GM19395 (cell line): ENCODE results near the gene ZFX.
A peak's percentile ranks its signal among the peaks of the same experiment; 100 is the strongest.

ENCODE experiments used
- ATAC-seq: cut with Tn5 transposase; IDR thresholded peaks from one replicate; pipeline ENCODE4 v1.9.1; 2021; ENCODE audit warnings: mild to moderate bottlenecking, moderate library complexity; ENCODE audit not compliant: unreplicated experiment

The ZFX gene

DNA sequence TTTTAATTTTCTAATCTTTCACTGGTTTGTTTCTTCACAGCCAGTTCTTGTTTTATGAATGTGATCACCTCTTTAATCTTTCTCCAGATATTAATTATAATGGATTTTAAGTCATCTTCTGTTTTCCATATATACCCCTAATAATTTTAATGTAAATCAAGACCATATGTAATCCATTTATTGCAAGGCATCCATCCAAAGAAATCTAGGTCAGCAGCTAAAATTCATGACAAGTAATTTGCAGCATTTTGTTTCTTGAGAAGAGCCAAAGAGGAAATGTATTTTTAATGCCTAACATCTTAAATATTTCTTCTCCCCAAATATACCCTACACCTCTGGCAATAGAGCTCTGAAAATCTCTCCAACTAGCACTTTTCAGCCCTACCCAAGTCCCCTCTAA, 83.3 kb downstream of the ZFX start:
- no peak for ATAC-seq

DNA sequence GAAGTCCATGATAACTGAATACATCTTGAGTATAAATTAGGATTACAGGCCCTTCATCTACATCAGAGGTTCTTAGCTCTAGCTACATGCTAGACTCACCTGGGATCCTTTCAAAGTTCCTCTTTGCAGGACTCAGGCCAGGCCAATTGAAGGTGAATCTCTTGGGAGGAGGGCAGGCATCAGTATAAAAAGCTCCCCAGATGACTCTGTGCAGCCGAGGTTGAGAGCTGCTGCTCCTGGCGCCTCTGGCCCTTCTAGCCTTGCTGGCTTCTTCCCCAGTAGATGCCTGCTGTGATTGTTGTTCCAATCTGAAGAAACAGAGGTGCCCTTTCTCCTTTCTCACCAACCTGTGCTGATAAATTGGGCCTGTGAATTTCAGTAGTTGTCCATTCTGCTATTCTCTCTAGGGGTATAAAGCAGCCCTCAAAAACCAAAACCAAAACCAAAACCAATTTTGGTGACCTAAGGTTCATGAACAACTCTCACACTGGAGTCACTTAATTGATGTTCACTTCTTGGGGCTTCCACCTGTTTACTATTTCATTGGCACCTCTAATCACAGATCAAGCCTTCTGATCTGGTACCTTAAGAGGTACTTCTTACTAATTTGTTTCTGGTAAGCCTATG, 85.7 kb downstream of the ZFX start:
- ATAC-seq, result peak; percentile 77

DNA sequence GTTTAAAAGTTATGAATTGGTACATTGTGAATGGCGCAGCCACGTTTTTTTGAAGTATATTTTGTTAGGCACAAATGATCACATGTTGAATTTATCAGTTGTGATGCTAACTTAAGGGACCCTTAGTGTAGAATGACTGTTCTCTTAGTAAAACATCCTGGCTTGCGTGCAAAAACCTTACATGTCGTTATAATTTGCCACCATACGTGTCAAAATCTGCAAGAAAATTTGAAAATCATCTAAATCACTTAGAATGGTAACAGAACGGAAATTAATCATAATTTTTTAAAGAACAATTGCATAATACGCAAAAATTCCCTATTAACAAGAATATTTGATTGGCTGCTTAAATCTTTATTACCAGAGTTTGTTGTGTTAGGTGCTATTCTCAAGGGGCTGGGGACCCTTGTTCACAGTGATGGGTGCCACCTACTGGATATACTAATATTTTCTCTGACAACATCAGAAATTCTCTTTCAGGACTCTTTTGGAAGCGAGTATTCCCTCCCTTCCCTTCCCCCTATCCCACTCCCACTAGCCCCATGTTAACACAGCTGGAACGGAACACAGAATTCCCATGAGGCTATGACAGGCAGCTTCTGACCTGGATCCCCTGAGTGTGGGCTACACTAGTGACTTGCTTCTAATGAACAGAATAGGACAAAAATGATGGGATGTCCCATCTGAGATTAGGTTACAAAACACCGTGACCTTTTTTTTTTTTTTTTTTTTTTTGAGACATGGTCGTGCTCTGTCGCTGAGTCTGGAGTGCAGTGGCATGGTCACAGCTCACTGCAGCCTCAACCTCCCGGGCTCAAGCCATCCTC, 92.5 kb downstream of the ZFX start:
- ATAC-seq, result peak; percentile 31

DNA sequence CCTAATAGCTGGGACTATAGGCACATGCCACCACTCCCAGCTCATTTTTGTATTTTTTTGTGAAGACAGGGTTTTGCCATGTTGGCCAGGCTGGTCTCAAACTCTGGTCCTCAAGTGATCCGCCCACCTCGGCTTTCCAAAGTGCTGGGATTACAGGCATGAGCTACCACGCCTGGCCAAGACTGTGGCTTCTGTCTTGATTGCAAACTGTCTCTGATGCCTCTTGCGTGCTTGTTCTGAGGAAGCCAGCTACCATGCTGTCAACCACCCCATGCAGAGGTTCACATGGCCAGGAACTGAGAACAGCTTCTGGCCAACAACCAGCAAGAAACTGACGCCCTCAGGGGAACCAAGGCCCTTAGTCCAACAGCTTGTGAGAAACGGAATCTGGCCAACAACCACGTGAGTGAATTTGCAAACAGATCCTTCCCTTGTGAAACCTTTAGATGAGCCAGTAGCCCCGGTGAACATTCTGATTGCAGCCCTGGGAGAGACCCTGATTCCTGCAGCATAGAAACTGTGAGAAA, 93.2 kb downstream of the ZFX start:
- peak; percentile 93 for ATAC-seq

DNA sequence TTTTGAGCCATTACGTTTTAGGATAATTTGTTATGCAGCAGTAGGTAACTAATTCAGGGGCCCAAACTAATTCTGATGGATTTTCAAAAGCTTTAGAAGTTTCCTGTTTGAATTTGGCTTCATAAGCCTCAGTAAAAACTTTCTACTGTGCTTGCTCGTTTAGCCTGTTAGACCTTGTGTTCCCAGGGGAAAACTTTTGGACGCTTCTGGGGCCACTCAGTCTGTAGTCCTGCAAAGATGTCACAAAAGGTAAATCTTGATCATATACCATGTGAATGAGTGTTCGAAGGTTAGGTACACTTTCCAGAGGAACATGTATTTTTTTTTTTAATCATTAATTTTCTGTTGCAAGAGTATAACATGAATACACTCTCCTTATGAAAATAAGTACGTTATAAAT, 93.7 kb downstream of the ZFX start:
- peak; percentile 42 for ATAC-seq

DNA sequence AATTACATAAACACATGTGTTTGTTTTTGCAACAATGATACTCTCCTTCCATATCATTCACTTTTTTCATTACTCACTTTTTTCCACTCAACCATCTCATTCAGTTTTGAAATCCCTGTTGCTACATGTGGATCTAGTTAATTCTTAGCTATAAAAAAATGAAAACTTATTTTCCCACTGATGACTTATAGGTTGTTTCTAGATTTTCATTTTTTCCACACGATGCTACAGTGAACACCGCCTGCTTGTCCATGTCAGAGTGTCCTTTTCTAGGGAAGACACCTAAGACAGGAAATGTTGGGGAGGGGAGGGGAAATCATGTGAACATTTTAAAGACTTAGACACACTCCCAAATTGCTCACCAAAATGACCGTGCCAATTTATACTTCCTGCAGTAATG, 94.2 kb downstream of the ZFX start:
- no peak for ATAC-seq

DNA sequence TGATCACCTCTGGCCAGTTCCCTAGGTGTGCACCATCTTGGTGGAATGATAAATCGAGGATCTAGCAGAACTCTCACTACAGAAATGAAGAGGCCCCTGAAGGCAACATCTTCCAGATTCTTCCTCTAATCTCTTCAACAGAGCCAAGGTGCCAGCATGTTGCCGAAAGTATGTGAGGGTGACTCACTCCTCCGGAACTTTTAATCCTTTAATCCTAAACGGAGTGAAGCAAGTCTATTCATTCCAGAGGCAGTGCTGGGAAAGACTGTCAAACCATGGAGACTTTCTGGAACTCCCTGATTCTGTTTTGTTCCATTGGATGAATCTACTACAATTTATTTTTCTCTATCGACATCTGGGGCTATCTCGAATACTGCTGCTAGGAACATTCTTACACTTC, 95.7 kb downstream of the ZFX start:
- ATAC-seq, result no peak

DNA sequence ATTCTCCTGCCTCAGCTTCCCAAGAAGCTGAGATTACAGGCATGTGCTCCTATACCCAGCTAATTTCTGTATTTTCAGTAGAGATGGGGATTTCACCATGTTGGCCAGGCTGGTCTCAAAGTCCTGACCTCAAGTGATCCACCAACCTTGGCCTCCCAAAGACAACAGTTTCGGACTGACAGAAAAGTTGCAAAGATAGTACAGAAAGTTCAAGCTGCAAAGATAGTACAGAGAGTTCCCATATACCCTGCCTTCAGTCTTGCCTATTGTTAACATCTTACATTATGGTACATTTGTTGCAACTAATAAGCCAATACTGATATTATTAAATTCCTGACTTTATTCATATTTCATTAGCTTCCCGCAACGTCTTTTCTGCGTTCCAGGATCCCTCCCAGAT, 98.5 kb downstream of the ZFX start:
- ATAC-seq, result no peak

DNA sequence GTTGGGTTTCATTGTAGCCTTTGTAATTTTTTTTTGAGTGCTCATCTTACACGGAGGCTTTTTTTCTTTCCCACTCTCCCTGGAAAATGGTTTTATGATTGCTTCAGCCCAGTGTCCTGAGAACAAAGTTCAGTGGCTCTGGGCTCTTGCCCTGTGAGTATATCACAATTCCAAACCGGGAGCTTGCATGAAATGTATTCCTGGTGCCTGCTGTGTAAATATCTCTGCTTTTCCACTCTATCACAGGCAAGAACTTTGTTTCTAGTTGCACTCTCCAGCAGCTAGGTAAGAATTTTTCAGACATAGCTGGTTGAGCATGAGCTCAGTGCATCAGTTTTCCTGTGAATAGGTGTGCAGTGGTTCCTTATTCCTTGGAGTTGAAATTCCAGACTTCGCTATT, 103.5 kb downstream of the ZFX start:
- ATAC-seq, result no peak

DNA sequence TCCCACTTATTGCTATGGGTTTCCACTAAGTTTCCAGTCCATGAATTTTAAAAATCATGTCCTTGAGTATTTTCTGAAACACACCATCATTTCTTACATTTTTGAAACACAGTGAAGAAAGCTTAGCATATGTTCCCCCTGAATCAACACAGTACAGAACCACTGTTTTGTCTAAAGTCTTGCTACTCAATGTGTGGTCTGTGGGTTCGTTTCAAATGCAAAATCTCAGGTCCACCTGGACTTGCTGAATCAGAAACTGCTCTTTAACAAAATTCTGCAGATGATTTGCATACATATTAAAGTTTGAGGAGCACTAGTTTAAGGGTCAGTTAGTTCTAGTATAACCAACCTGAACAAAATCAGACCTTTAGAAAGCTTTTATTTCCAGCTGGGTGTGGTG, 103.9 kb downstream of the ZFX start:
- ATAC-seq, result peak; percentile 83

DNA sequence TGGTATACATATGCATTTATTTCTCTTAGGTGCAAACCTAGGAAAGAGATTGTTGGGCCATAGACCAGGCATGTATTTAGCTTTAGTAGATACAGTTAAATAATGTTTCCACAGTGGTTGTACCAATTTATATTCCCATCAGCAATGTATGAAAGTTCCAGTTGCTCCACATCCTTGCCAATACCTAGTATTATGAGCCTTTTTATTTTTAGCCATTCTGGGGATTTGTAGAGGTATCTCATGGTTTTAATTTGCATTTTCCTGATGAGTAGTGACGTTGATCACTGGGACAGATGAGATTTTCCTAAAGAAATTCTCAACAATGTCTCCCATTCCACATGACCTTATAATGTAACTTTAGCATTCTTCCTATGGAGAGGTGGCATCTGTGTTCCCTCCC, 107.5 kb downstream of the ZFX start:
- no peak for ATAC-seq

DNA sequence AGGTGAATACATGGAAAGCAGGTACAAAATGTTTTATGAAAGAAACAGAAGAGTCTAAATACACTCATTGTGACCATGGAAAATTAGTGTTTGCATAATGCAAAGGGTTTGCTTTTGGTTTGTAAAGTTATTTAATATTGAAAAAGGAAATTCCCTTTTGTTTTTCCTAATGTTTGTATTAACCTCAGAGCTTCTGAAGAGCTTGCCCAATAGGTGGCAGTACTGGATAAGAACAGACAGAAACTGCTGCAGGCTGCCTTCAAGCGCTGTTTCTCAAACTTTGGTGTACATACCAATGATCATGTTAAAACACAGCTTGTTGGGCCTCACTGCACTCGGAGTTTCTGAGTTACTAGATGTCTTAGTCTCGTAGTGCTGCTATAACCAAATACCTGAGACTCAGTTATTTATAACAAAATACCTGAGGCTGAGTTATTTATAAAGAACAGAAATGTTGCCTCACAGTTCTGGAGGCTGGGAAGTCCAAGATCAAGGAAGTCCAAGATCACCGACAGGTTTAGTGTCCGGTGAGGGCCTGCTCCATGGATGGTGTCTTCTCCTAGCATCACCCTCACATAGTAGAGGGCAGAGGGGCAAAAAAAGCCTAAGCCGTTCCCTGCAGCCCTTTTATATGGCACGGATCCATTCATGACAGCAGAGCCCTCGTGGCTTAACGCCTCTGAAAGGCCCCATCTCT, 110.2 kb downstream of the ZFX start:
- no peak for ATAC-seq

DNA sequence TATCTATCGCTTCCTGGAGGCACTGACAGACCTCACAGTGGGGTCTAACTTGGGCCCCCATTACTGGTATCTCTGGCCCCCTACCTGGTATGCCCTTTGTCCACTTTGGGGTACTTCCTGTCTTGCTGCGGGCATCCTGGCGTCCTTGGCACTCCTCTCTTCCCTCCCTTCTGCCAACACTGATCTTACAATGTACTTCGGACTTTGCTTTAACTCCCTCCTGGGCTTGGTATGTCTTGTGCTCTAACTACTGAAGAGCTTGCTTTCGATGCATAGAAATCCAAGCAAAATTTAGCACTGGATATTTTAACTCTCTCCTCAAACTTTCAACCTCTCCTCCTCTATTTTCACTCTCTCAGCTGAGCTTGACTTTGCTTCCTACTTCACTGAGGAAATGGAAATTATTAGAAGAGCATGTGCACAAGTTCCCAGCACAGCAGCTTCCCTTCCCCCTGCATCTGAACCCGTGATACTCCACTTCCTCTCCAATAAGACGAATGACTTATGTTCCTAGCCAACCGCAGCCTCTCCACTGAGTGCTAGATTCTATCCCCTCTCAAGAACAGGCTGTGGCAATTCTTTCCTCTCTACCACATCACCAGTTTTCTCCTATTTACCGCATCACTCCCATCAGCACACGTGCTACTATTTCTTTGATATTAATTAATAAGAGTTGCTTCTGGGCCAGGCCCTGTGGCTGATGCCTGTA, 111.5 kb downstream of the ZFX start:
- ATAC-seq, result peak; percentile 69

DNA sequence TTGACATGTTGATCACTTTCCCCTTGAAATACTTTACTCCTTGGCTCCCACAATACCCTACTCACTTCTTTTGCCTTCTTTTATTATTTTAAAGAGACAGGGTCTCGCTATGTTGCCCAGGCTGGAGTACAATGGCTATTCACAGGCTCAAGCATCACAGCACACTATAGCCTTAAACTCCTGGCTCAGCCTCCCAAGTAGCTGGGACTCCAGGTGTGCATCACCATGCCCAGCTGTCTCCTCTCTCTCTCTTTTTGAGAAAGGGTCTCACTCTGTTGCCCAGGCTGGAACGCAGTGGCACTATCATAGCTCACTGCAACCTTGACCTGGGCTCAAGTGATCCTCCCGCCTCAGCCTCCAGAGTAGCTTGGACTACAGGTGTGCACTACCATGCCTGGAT, 112.8 kb downstream of the ZFX start:
- no peak for ATAC-seq

DNA sequence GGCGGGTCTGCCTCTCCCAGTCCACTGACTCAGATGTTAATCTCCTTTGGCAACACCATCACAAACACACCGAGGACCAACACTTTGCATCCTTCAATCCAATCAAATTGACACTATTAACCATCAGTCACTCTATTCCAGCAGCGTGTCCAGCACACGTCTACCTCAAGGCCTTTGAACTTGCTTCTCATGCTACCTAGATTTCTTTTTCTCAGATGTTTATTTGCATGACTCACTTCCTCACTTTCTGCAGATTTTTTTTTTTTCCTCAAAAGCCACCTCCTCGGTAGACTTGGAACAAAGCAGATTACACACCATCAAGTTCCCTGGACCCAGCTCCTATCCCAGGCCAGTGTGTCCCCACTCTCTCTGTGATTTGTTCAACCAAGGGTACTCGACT, 114.9 kb downstream of the ZFX start:
- no peak for ATAC-seq
